ENCODE data around the gene RMDN2.
A peak's percentile ranks its signal among the peaks of the same experiment; 100 is the strongest.

The RMDN2 gene, protein sequence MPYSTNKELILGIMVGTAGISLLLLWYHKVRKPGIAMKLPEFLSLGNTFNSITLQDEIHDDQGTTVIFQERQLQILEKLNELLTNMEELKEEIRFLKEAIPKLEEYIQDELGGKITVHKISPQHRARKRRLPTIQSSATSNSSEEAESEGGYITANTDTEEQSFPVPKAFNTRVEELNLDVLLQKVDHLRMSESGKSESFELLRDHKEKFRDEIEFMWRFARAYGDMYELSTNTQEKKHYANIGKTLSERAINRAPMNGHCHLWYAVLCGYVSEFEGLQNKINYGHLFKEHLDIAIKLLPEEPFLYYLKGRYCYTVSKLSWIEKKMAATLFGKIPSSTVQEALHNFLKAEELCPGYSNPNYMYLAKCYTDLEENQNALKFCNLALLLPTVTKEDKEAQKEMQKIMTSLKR

DNA sequence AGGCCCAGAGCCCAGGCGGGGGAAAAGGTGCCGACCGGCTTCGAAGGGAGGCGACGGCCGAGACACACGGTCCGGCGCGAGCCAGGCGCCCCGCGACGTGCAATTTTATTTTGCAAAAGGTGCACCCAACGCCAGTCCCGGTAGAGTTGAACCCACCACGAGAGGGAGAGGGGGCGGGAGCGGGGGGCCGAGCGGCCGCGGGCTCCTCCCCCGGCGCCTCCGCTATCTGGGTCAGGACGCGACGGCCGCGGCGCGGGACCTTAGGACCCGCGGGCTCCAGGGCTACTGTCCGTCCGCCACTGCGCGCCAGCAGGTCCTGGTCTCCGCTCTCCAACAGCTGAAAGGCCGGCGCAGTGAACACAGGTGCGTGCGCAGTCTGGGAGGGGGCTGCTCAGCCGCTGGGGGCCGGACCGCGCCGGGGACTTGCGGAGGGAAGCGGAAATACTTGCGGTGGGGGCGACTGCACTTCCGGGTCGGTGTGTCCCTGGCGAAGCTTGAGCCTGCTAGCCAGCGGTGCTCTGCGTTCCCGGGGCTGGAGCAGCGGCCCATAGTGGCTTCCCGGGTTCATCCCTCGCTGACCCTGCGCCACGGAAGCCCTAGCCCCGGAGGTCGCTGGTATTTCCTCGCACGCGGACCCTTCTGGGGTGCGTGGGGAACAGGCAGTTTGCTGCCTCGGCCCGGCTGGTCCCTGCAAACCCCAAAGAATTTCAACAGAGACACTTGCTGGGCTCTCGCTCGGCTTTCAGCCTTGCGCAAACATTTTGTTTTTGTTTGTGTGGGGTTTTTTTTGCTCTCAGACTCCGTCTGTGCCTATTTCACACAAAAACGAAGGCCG, at the start of gene RMDN2:
TSS of gene RMDN2 (plus strand) at position 225 of the 835 bp plus-strand sequence. CDS start 3,991 bp downstream, outside the sequence.
- peak; percentile 62 for DNase-seq (ENCODE audit: low read depth, low spot score)

DNA sequence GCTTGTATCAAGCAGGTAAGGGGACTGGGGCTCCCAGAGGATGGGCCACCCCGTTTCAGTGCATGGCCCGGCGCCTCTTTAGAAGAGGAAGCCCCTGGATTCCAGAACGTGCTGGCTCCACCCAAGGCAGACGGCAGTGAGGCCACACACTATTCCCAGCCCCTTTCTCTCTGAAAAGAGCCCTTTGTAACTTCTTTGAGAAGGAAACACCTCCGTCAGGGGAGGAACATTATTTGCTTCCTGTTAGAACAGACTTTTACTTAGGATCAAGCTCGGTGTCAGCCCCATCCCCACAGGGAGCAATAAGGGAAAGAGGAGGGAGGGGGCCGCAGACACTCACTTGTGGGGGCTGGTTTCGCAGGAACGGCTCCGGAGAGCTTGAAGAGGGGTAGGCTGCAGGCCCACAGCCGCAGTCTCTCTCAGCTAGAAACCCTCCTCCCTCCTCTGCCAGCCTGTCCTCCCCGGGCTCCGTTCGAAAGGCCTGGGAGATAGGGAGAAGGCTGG, 49.6 kb upstream of the RMDN2 start:
- no peak for DNase-seq (ENCODE audit: low read depth, low spot score)

DNA sequence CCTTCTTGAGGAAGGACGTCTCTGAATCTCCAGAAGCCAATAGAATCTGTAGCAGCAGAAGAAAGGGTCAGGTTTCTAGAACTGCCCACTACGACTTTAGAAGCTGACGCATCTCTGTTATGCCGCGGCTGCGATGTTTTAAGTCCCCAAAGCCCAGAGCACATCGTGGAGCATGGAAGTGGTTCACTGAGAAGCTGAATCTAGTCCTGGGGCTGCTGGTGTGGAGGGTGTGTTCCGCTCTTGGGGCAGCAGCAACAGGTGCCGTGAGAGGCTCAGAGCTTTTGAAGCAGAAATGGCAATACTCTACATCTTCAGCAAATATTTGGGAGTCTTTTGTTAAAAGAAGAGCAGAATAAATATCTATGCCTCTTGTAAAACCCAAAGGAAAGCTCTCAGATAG, 48.9 kb upstream of the RMDN2 start:
- DNase-seq (ENCODE audit: low read depth, low spot score), result no peak

DNA sequence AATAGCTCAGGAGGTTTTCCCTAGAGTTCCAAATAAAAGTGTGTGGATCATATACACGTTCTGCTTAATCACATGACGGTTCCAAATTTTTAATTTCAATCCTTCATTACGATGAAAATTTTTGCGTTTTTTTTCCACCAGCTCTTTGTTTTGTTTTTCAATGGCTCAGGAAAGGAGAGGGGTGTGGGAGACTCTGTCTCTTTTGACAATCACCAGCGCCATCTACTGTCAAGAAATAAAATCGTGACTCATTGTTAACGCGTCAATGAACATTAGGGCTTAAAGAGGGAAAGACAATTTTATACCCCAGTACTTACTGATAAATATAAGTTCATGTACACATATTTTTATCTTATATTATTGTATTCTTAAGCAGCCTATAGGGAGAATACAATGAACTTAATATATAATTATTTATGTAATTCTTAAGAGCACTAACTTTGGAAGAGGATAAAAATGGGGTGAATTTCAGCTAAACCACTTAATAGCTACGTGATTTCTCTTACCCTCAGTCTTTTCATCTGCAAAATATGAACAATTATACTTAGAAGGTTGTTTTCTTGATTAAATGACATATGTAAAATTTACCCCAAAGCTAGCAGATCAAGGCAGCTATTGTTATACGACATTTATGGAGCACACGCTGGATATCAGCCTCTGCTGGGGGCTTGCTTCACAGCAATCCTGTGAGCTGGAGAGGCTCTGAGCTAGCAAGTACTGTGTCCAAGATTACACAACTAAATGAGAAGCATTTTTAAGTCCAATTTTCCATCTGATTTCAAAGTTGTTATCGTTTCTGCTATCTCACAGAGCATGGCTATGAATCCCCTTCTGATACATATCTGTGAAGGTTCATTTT, 47.4 kb upstream of the RMDN2 start:
- no peak for DNase-seq (ENCODE audit: low read depth, low spot score)

DNA sequence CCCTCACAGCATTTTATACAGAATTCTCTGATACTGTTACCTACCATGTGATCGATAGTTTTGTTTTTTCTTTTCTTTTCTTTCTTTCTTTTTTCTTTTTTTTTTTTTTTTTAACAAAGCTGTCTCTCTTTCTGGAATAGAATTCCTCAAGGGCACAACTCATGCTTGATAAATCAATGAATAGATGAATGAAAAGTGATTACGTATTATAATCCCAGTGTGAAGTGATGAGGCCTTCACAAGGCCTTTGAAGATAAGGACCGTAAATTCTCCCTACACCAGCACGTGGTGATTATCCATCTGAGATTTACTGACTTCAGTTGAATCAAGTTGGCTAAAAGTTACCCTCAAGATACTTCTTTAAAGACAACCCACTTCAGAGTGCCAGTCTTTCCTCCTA, 46.6 kb upstream of the RMDN2 start:
- no peak for DNase-seq (ENCODE audit: low read depth, low spot score)

DNA sequence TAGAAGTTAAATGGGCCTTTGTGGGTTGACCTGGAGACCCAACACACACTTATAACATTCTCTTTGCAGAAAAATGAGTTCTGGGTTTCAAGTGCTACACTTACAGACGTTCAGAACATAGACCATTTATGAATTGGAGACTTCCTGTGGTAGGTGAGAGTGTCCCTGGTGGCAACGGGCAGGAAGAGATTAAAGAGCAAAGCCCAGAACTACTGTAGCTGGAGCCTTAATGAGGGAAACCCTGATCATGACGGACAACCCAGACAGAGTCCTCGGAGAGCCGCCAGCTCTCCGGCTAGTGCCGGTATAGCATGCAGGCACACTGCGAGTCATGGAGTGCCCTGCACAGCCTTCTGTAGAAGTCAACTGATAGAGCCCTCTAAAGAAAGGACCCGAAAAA, 44.5 kb upstream of the RMDN2 start:
- DNase-seq (ENCODE audit: low read depth, low spot score), result no peak

DNA sequence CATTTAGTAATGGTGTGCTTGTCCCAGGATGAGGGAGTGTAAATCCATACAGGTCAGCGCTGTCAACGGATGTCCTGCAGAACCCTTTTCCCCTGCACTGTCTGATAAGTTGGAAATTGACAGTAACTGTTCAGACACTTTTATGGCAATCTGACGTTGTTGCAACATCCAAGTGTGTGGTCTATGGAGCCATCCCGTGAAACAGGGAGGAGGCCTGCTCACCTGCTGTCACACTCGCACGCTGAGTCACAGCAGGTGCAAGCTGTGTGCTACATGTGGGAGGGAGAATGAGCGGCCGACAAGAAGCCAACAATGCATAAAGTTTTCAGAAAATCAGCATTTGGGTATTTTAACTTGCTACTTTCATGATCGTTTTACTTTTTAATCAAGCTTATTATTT, 43.7 kb upstream of the RMDN2 start:
- DNase-seq (ENCODE audit: low read depth, low spot score), result no peak

DNA sequence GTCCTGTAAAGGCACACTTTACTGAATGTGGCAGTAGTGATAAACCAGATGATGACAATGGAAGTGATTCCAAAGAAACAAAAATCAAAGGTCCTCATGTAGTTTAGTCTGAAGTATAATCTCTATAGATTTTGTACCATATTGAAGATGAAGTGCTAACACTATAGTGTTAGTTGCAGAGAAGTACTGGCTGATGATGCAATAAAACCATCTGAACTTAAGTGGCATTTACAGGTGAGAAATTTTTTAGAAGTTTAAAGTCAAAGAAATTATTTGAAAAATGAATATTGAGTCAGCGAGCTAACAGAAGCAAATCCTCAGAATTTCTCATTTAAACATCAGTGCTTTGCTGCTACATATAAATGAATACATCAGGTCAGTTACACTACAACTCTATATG, 43.1 kb upstream of the RMDN2 start:
- DNase-seq (ENCODE audit: low read depth, low spot score), result no peak

DNA sequence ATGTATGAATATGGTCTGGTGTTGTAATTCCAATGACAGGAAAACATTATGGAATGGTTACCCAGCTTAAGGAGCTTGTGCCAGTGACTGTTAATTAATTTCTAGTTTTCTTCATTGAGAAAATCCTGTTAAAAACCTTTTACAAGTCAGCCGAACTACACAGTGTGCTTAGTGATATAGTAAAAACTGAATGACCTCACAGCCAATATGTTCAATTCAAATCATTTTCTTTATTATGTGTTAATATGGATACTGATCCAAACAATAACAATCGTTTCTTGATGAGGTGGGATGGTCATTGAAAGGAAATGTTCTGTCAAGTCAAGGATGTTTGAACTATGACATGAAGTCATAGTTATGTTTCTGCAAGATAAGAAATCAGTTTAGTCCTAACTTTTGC, 41.6 kb upstream of the RMDN2 start:
- DNase-seq (ENCODE audit: low read depth, low spot score), result no peak

DNA sequence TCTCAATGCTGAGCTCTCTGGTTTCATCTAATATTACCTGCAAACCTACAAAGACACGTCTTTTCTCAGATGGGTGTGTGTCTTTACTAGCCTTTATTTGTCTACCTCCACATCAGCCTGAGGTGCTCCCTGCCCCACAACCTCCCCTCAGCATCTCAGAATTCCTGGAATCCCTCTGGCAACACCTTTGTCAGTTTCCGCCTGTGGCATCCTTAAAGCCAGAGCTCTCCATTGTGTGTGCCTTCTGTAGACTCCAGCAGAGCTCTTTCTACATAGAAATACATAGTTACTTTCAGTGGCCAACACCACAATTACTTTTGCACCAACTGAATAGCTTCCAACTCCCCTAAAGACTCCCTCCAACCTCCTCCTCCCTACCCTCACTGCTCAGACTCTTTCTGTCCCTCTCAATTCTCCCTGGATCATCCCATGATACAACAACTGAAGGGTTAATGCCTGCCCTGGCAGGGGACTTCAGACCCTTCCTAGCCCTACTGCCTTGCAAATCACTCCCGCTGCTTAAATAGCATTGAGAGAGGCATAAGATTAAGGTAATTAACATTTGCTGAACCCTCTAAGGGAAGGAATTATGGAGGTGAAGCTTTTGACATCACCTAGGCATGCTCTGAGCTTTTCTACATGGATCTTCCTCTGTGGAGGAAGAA, 39.6 kb upstream of the RMDN2 start:
- DNase-seq (ENCODE audit: low read depth, low spot score), result no peak

DNA sequence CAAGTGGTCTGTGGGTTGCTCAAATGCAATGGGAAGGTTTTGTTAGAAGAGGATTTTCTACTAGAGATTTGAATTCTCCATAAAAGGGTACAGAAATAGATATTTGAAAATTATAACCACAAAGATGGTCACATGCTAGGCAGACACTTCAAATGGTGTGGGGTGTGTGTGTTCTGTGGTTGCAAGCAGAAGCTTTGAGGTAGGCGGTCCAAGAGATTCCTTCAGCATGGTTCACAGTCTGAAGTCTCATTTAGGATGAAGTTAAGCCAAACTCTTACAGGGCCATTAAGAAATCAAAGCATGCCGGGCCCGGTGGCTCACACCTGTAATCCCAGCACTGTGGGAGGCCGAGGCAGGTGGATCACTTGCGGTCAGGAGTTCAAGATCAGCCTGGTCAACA, 38.3 kb upstream of the RMDN2 start:
- no peak for DNase-seq (ENCODE audit: low read depth, low spot score)

DNA sequence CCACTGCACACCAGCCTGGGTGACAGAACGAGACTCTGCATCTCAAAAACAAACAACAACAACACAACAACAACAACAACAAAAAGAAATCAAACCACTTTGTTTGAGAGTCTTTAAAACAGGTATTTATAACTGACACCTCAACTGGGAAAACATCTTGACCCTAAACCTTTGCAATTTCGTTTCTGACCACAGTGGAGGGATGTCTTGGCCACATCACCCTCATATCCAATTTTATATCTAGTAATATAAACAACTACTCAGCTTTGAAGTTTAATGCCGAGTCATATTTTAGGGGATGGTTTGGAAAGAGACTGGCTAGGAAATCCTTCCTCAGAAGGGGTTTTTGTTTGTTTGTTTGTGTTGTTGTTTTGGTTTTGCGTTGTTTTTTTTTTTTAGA, 37.8 kb upstream of the RMDN2 start:
- no peak for DNase-seq (ENCODE audit: low read depth, low spot score)

DNA sequence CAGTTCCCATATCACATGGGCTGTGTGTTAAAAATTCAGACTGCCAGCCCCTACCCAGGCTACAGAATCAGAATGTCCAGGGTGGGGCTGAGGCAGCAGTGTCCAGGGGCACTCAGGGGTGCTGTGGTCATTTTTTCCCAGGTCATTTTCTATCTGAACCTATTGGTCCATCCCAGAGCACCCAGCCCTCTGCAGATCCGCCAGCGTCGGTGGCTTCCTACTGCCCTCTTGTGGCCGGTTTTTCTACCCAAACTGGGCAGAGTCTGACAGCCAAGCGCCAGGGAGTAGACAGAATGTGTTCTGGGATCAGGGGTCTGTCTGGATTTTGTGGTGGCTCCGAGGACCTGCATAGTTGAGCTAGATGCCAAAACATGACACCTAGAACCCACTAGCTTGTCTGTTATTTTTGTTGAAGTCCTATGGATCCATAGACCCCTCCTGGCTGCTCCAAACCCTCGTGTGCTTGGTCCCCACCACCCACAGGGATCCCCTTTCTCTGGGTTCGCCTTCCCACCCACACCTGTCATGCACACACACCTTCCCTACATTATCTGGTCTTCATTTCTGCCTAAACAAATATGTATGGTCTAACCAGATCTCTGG, 34.1 kb upstream of the RMDN2 start:
- peak; percentile 36 for DNase-seq (ENCODE audit: low read depth, low spot score)

DNA sequence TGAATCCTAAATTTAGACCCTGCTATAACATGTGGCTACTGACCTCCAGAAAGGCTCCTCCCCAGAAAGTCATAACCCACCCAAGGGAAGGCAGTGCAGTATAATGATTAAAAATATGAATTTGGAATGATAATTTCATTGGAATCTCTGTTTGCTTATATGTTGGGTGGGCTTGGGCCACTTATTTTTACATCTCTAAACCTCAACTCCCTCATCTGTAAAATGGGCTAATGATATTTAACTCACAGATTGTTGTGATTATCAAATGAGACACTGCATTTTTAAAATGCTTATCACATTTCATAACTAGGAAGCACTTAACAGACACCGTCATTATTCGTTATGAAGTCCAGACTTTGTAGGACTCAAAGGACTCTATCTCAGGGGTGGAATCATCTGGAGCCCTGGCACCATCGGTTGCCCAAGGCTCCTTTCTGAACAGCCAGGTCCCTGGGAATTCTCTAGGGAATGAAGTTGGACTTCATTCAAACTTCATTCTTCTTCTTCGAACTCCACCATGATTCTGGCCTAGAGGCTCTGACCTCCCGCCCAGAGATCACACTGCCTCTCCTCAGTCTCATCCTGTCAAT, 33.1 kb upstream of the RMDN2 start:
- no peak for DNase-seq (ENCODE audit: low read depth, low spot score)

DNA sequence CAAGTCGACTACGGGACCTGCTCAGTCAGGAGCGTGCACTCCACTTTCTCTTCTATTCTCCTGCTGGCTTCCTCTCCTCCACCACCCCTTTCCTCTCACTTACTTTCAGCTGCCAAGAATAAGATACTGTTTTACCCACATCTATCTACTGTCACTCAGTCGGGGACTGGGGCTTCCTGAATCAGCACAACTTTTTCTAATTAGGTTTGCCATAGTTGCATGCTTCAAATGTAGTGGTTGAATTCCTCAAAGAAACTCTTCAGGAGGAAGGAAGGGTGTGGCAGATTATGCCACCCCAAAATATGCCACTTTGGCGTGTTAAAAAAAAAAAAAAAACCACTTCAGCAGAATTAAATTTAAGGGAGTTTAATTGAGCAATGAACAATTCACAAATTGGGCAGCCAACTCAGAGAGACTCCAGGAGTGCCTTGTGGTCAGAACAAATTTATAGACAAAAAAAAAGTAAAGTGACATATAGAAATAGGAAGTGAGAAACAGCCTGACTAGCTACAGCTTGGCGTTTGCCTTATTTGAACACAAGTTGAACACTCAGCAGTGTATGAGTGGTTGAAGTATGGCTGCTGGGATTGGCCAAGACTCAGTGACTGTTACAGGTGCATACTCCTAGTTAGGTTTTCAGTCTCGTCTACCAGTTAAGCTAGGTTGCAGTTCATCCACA, 32.5 kb upstream of the RMDN2 start:
- no peak for DNase-seq (ENCODE audit: low read depth, low spot score)

DNA sequence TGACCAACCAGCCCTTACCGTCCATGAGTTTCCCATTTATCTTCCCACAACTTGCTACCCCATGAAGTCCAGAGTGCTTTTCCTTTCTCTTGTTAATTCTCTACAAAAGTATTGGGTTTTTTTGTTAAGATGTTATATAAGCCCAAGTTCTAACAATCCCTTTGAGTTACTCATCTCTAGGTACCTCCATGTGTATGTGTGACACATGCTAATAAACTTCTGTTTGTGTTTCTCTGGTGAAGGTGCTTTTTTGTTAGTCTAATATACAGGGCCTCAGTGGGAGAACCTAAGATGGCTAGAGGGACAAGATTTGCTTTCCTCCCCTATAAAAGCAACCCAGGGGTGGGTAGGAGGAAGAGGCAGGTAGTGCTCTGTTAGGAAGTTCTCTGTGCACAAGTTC, 31.8 kb upstream of the RMDN2 start:
- no peak for DNase-seq (ENCODE audit: low read depth, low spot score)

DNA sequence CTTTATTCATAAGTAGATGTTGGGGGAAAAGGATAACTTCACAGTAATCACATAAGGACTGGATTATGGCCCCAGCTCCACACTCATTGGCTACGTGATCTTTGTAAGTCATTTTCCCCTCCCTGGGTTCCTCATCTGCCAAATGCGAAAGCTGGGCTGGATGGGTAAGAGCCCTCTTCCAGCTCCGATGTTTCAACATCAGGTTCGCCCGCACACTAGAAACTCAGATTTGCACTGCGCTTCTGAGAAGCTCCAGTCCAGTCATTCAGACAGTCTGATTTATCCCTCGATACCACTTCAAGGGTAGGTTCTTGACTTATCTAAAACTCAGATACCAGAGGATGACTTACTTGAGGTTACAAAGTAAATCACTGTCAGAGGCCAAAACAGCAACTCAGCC, 31.0 kb upstream of the RMDN2 start:
- no peak for DNase-seq (ENCODE audit: low read depth, low spot score)

DNA sequence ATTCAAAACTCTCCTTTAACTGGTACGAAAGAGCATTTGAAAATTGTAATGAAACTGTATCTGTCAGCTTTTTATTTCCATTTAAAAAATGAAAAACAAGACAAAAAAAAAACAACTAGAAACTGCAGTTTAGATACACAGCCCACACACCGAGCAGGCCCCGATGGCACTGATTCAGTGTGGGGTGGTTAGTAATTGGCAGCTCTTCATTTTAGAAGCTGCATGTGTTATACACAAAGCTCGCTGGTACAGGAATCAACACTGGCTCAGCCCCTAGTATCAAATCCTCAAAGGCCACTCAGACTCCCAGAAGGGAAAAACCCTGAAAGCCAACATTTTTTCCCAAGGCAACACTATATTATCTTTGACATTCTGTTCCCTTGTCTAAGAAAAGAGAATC, 30.5 kb upstream of the RMDN2 start:
- no peak for DNase-seq (ENCODE audit: low read depth, low spot score)

DNA sequence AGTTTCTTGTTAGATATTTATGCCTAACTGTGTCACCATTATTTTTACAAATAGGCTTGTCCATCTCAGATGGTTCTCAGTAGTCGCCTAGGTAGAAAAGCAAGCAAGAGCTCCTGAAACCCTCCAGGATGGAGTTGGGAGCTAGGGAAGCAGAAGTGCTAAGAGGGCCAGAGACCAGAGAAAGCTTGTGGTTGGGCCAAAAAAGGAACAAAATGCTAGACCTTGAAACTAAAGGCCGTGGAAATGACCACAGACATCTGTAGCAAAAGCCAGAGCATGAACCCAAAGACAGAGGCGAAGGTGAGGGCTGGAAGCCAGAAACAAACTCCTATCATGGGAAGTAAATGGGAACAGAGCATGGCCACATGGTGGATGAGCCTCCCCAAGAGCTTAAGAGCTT, 29.9 kb upstream of the RMDN2 start:
- DNase-seq (ENCODE audit: low read depth, low spot score), result no peak

DNA sequence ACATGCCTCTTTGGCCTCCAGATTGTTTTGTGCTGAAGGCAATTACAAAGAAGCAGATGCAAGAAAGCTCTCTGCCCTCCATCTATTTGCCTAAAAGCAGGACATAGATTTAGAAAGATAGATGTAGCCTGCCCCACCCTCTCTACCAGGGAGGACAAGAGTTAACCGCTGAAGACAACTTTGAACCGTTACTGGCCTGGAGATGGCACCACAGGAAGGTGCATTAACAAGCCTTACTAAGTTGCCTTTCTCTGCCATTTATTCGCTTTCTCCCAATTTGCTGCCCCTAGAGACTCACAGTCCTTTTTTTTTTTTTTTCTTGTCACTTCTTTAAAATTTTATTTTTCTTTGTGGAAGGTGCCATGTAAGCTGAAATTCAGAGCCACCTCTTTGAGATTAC, 28.8 kb upstream of the RMDN2 start:
- no peak for DNase-seq (ENCODE audit: low read depth, low spot score)

Data from activated naive CD8-positive, alpha-beta T cell treated with anti-CD3 and anti-CD28 coated beads, Interleukin-2, amount 50 U/mL, for 16 hours (primary cell).